MCF 10A (cell line): ENCODE measurements around the gene GPC6. TPM values are rescaled to one million over a fixed set of nuclear protein-coding genes. Genes with fewer than 3 reads are reported as not detected.
A peak's percentile ranks its signal among the peaks of the same experiment; 100 is the strongest.

Source experiments
- BruUV-seq: library from RNA; stranded (reverse); fragments of 400-500 nt; replicated peaks from 2 replicates; lab custom pipeline; 2021; lab: Mats Ljungman, UMichigan
- CTCF ChIA-PET: fragments of 300-600 bp; sonication (Branson Sonifier 250); formaldehyde crosslinking; extraction: SDS; loops from one replicate; lab custom pipeline; 2021; ENCODE audit warnings: antibody characterized with exemption, inconsistent platforms; lab: Yijun Ruan, JAX
- POLR2A ChIA-PET: fragments of 300-600, 350-650 bp; sonication (Branson Sonifier 250); formaldehyde crosslinking; extraction: SDS; loops from one replicate; lab custom pipeline; 2020; ENCODE audit warnings: antibody characterized with exemption, inconsistent platforms; lab: Yijun Ruan, JAX
- DNase-seq: peaks from one replicate; pipeline ENCODE4 v3.0.0-alpha.2; 2018; ENCODE audit not compliant: unreplicated experiment
- H3K27ac Mint-ChIP-seq: one replicate; pipeline ENCODE4 v1.8.0; 2022; ENCODE audit warnings: mild to moderate bottlenecking, low read depth, mixed read lengths; ENCODE audit not compliant: unreplicated experiment
- H3K27me3 Mint-ChIP-seq: one replicate; pipeline ENCODE4 v1.8.0; 2022; ENCODE audit warnings: mixed read lengths; ENCODE audit not compliant: insufficient read depth, unreplicated experiment
- H3K36me3 Mint-ChIP-seq: one replicate; pipeline ENCODE4 v1.8.0; 2022; ENCODE audit warnings: mild to moderate bottlenecking, moderate library complexity, mixed read lengths; ENCODE audit not compliant: insufficient read depth, unreplicated experiment
- H3K4me1 Mint-ChIP-seq: one replicate; pipeline ENCODE4 v1.8.0; 2022; ENCODE audit warnings: mixed read lengths; ENCODE audit not compliant: insufficient read depth, unreplicated experiment
- H3K4me3 Mint-ChIP-seq: one replicate; pipeline ENCODE4 v1.8.0; 2022; ENCODE audit warnings: mild to moderate bottlenecking, moderate library complexity, mixed read lengths; ENCODE audit not compliant: unreplicated experiment
- H3K9me3 Mint-ChIP-seq: one replicate; pipeline ENCODE4 v1.8.0; 2022; ENCODE audit warnings: mixed read lengths; ENCODE audit not compliant: unreplicated experiment
- CTCF ChIP-seq: fragments of 200-600 bp; IDR thresholded peaks from one replicate; pipeline ENCODE4 v1.8.0; 2022; ENCODE audit warnings: antibody characterized with exemption, mild to moderate bottlenecking; ENCODE audit not compliant: unreplicated experiment
- intact Hi-C: fragments of 100-400 bp; cut with micrococcal nuclease; formaldehyde crosslinking; loops from 2 replicates; pipeline ENCODE4 v1.14.1; 2022
- total RNA-seq: library from RNA; stranded (reverse); gene quantifications from 2 replicates; pipeline ENCODE4 v1.2.3, GENCODE V29; 2022

Gene GPC6
- total RNA-seq, 1 experiment from 2014 or later: 8.4 TPM

GRCh38 chr13:93721483-93721882 lies 494.9 kb downstream of the GPC6 start:
- no peaks in the 10 kb centered on the region for H3K36me3 Mint-ChIP-seq
- no TSS peak for BruUV-seq
- no peak for DNase-seq
- H3K27ac Mint-ChIP-seq: no peak overlapping the region
- H3K4me3 Mint-ChIP-seq: no peak overlapping the region
- H3K27me3 Mint-ChIP-seq: no peaks in the 10 kb centered on the region
- ChIA-PET POLR2A (no interaction called here), CTCF (interaction anchor here (0.5 to 0.7 kb wide), 3 partner anchors 28 to 1008 kb away, joined by 3 to 5 read pairs (median 3); no protein-coding TSS in a partner anchor)
- TF ChIP-seq CTCF: no peak
- H3K9me3 Mint-ChIP-seq: peaks cover 9% of the 10 kb centered on the region
- intact Hi-C loops: no loop called here
- peaks cover 2% of the 10 kb centered on the region for H3K4me1 Mint-ChIP-seq

- no peaks in the 10 kb centered on the region for H3K27me3 Mint-ChIP-seq
Measured at GRCh38 chr13:93723316-93723715, 496.7 kb downstream of the GPC6 start.

GRCh38 chr13:93724187-93724586 lies 497.6 kb downstream of the GPC6 start:
- Mint-ChIP-seq H3K4me3 (no peak overlapping the region), H3K27me3 (no peaks in the 10 kb centered on the region), H3K36me3 (no peaks in the 10 kb centered on the region), H3K9me3 (peaks cover 9% of the 10 kb centered on the region), H3K27ac (no peak overlapping the region), H3K4me1 (peaks cover 19% of the 10 kb centered on the region)
- CTCF ChIA-PET: interaction anchor here (0.6 to 1.0 kb wide), 2 partner anchors 21 to 143 kb away, joined by 3 read pairs; no protein-coding TSS in a partner anchor
- TF ChIP-seq CTCF: no peak
- no TSS peak for BruUV-seq
- POLR2A ChIA-PET: no interaction called here
- intact Hi-C loops: no loop called here
- no peak for DNase-seq

More at GRCh38 chr13:93723316-93723715, 496.7 kb downstream of the GPC6 start:
- intact Hi-C loops: no loop called here
- DNase-seq: peak; percentile 68
- ChIA-PET CTCF (interaction anchor here (0.6 to 0.7 kb wide), 3 partner anchors 22 to 619 kb away, joined by 3 to 4 read pairs (median 3); no protein-coding TSS in a partner anchor), POLR2A (no interaction called here)
- Mint-ChIP-seq H3K27ac (no peak overlapping the region), H3K4me1 (peaks cover 19% of the 10 kb centered on the region), H3K4me3 (no peak overlapping the region), H3K9me3 (peaks cover 9% of the 10 kb centered on the region), H3K36me3 (no peaks in the 10 kb centered on the region)
- no TSS peak for BruUV-seq
- no peak for TF ChIP-seq CTCF

GRCh38 chr13:93726173-93726957 lies 499.8 kb downstream of the GPC6 start:
- ChIA-PET POLR2A (interaction anchor here (0.7 kb wide), 1 partner anchor 446 kb away, joined by 4 read pairs; no protein-coding TSS in a partner anchor), CTCF (interaction anchor here (0.5 to 0.7 kb wide), 3 partner anchors 13 to 33 kb away, joined by 3 read pairs; no protein-coding TSS in a partner anchor)
- no peak for DNase-seq
- H3K27ac Mint-ChIP-seq: no peak overlapping the region
- no peak overlapping the region for H3K4me3 Mint-ChIP-seq
- H3K27me3 Mint-ChIP-seq: no peaks in the 10 kb centered on the region
- no peaks in the 10 kb centered on the region for H3K36me3 Mint-ChIP-seq
- H3K9me3 Mint-ChIP-seq: no peaks in the 10 kb centered on the region
- TF ChIP-seq CTCF: no peak
- intact Hi-C loops: no loop called here
- no TSS peak for BruUV-seq
- peaks cover 30% of the 10 kb centered on the region for H3K4me1 Mint-ChIP-seq
